Measurements from ENCODE around the gene GFRA4. TPM values are rescaled to one million over a fixed set of nuclear protein-coding genes. Genes with fewer than 3 reads are reported as not detected.
A peak's percentile ranks its signal among the peaks of the same experiment; 100 is the strongest.

The GFRA4 gene
- total RNA-seq, 1 donor from 2014 or later, result not detected

DNA sequence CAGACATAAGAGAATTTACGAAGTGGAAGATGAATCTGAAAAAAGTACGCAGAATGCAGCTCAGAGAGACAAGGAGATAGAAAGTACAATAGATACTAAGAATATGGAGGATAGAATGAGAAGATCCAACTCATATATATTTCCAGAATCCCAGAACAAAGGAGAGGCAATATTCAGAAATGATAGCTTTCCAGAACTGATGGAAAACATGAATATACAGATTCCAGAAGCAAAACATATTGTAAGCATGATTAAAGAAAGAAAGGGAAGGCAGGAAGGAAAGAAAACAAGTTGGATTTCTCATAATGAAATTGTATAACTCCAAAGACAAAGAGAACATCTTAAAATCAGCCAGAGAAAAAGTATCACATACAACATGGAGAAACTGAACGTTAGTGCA lies 22.9 kb downstream of the GFRA4 start:
- no peak overlapping the region for H3K27ac Mint-ChIP-seq (ENCODE audit: unreplicated experiment)
- TF ChIP-seq CTCF (IDR thresholded peaks at IDR 0.05), result no peak

DNA sequence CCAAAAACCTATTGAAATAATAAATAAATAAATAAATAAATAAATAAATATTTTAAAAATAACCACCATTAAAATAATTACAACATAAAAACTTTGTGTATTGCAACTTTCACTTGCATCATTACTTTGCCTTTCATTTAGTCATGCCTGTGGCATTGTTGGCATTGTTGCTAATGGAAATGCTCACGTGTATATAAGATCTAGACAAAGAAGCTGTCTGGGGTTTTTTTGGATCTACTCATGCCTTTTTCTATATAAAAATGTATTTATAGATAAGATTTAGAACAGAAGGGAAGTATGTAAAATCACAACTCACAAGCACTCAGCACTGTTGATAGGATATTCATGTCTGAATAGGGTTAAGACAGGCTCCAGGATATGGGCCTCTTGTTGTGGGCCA lies 27.9 kb downstream of the GFRA4 start:
- H3K36me3 Mint-ChIP-seq (ENCODE audit: low read depth), result peaks cover 17% of the 10 kb centered on the region
- H3K4me1 Mint-ChIP-seq (ENCODE audit: low read depth), result no peaks in the 10 kb centered on the region
- H3K27me3 Mint-ChIP-seq (ENCODE audit: low read depth), result no peaks in the 10 kb centered on the region
- H3K4me3 Mint-ChIP-seq (ENCODE audit: unreplicated experiment), result no peak overlapping the region
- DNase-seq (ENCODE audit: low spot score), result no peak
- TF ChIP-seq CTCF (IDR thresholded peaks at IDR 0.05), result no peak
- no peak overlapping the region for H3K27ac Mint-ChIP-seq (ENCODE audit: unreplicated experiment)
- peaks cover 6% of the 10 kb centered on the region for H3K9me3 Mint-ChIP-seq (ENCODE audit: low read depth)

More for the DNA sequence above, 22.9 kb downstream of the GFRA4 start:
- peaks cover 14% of the 10 kb centered on the region for H3K9me3 Mint-ChIP-seq (ENCODE audit: low read depth)
- DNase-seq (ENCODE audit: low spot score), result no peak
- no peaks in the 10 kb centered on the region for H3K27me3 Mint-ChIP-seq (ENCODE audit: low read depth)
- no peaks in the 10 kb centered on the region for H3K4me1 Mint-ChIP-seq (ENCODE audit: low read depth)
- H3K4me3 Mint-ChIP-seq (ENCODE audit: unreplicated experiment), result no peak overlapping the region
- peaks cover 25% of the 10 kb centered on the region for H3K36me3 Mint-ChIP-seq (ENCODE audit: low read depth)

- TF ChIP-seq CTCF (IDR thresholded peaks at IDR 0.05), result no peak
- peaks cover 17% of the 10 kb centered on the region for H3K36me3 Mint-ChIP-seq (ENCODE audit: low read depth)
Measured at GRCh38 chr20:3633913-3634478, 29.2 kb downstream of the GFRA4 start.

DNA sequence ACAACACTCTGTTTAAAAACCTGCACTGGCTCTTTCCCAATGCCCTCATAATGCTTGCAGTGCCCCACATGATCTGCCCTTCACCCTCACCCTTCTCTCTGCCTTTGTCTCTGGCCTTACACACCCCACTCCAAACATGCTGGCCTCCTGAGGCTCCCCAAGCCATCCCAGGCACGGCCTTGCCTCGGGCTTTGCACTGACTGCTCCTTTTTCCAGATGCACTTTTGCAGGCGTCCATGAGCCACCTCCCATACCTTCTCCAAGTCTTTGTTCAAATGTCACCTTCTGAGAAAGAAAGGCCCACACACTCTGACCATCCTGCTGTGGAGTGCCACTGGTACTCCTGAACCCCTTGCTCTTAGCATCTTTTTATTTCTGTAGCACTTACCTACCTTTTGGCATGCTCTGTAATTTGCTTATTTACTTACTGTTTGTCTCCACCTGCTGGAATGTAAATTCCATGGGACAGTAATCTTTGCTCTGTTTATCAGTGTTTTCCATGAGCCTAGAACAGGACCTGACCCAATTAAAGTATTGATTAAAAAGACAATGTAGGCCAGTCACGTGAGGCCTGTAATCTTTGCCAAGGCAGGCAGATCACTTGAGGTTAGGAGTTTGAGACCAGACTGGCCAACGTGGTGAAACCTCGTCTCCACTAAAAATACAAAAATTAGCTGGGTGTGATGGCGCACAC lies 30.7 kb downstream of the GFRA4 start:
- Mint-ChIP-seq H3K4me1 (ENCODE audit: low read depth) (no peaks in the 10 kb centered on the region), H3K27ac (ENCODE audit: unreplicated experiment) (no peak overlapping the region), H3K4me3 (ENCODE audit: unreplicated experiment) (no peak overlapping the region), H3K27me3 (ENCODE audit: low read depth) (no peaks in the 10 kb centered on the region), H3K36me3 (ENCODE audit: low read depth) (peaks cover 25% of the 10 kb centered on the region), H3K9me3 (ENCODE audit: low read depth) (no peaks in the 10 kb centered on the region)
- TF ChIP-seq CTCF (IDR thresholded peaks at IDR 0.05), result peak; percentile 49
- no peak for DNase-seq (ENCODE audit: low spot score)

More at GRCh38 chr20:3633913-3634478, 29.2 kb downstream of the GFRA4 start:
- Mint-ChIP-seq H3K27ac (ENCODE audit: unreplicated experiment) (no peak overlapping the region), H3K27me3 (ENCODE audit: low read depth) (no peaks in the 10 kb centered on the region), H3K4me1 (ENCODE audit: low read depth) (no peaks in the 10 kb centered on the region), H3K9me3 (ENCODE audit: low read depth) (no peaks in the 10 kb centered on the region), H3K4me3 (ENCODE audit: unreplicated experiment) (no peak overlapping the region)
- DNase-seq (ENCODE audit: low spot score), result no peak

GRCh38 chr20:3631534-3631933 lies 31.7 kb downstream of the GFRA4 start:
- Mint-ChIP-seq H3K9me3 (ENCODE audit: low read depth) (no peaks in the 10 kb centered on the region), H3K27ac (ENCODE audit: unreplicated experiment) (no peak overlapping the region), H3K27me3 (ENCODE audit: low read depth) (no peaks in the 10 kb centered on the region), H3K36me3 (ENCODE audit: low read depth) (peaks cover 30% of the 10 kb centered on the region), H3K4me3 (ENCODE audit: unreplicated experiment) (no peak overlapping the region), H3K4me1 (ENCODE audit: low read depth) (no peaks in the 10 kb centered on the region)
- no peak for DNase-seq (ENCODE audit: low spot score)
- TF ChIP-seq CTCF (IDR thresholded peaks at IDR 0.05), result no peak

All from chondrocyte (in vitro differentiated cells).